Colonic mucosa (tissue), 4 donors: ENCODE results near the gene SLC18A3. TPM values are rescaled to one million over a fixed set of nuclear protein-coding genes. Genes with fewer than 3 reads are reported as not detected.

ENCODE experiments used
- DNase-seq: peaks from one replicate; pipeline ENCODE4 v3.0.0-alpha.2; 2020
- H3K27ac ChIP-seq: fragments of 200-600 bp; one replicate; pipeline ENCODE4 v1.8.0; 2021
- H3K27me3 ChIP-seq: fragments of 200-600 bp; one replicate; pipeline ENCODE4 v1.8.0; 2021
- H3K36me3 ChIP-seq: fragments of 200-600 bp; one replicate; pipeline ENCODE4 v1.8.0; 2021
- H3K4me1 ChIP-seq: fragments of 200-600 bp; one replicate; pipeline ENCODE4 v1.8.0; 2021; ENCODE audit warnings: mild to moderate bottlenecking
- H3K4me3 ChIP-seq: fragments of 200-600 bp; one replicate; pipeline ENCODE4 v1.8.0; 2021
- H3K9ac ChIP-seq, 2 donors: one replicate each; pipeline ENCODE4 v1.7.0; 2013; ENCODE audit warnings: control low read depth in 2 of 2, low read depth in 2 of 2, low read length in 2 of 2
- H3K9me3 ChIP-seq: fragments of 200-600 bp; one replicate; pipeline ENCODE4 v1.8.0; 2021
- intact Hi-C: fragments of 100-400 bp; cut with DNase I; formaldehyde crosslinking; loops from one replicate; pipeline ENCODE4 v1.14.1; 2022
- total RNA-seq, 2 donors: library from RNA; stranded (reverse); fragmentation: NEBNext Ultra II Directional in 1 of 2; extraction: Animal tissue kit (Norgen Biotek cat#: 25700) in 1 of 2; gene quantifications; one replicate each; pipeline ENCODE4 v1.2.1, GENCODE V29; 2021
- TF ChIP-seq, protein P1 (sequence below): fragments of 200-600 bp; IDR thresholded peaks from one replicate; pipeline ENCODE4 v1.8.0; 2022; ENCODE audit warnings: antibody characterized with exemption, mild to moderate bottlenecking
- donor health status: healthy.
- donor health status: DM: no; HTN: no; CAD: no.
- donor health status: DM: no; HTN: no; CAD: no.

The SLC18A3 gene
- total RNA-seq, 2 donors from 2014 or later: 0.42 TPM; not detected in 1

DNA sequence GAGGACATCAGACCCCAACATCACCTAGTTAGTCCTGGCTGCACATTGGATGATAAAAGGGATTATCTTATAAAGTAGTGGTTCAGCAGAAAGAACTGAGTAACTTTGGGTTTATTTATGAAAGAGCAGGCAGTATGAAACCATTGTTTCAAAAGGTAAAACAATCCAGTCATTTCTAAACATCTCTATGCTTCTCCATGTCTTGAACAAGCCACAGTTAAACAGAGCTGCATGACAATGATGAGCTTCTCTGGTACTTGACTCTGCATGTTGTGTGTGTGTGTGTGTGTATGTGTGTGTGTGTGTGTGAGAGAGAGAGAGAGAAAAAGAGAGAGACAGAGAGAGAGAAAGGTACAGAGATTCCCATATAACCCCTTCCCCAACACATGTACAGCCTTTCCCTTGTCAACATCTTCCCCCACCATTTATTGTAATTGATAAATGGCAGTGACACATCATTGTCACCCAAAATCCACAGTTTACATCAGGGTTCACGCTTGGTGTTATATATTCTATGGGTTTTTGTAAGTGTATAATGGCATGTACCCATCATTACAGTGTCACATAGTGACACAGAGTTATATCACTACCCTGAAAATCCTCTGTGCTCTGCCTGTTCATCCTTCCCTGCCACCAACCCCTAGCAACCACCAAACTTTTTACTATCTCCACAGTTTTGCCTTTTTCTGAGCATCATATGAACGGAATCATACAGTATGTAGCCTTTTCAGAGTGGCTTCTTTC is 32.8 kb upstream of the SLC18A3 start:
- Histone ChIP-seq H3K4me1 (no peaks in the 10 kb centered on the region), H3K27me3 (no peaks in the 10 kb centered on the region), H3K9ac (no peak overlapping the region), H3K9me3 (no peaks in the 10 kb centered on the region), H3K27ac (no peak overlapping the region), H3K36me3 (no peaks in the 10 kb centered on the region), H3K4me3 (no peak overlapping the region)
- DNase-seq: no peak
- intact Hi-C loops: no loop called here
- TF ChIP-seq, protein P1, sequence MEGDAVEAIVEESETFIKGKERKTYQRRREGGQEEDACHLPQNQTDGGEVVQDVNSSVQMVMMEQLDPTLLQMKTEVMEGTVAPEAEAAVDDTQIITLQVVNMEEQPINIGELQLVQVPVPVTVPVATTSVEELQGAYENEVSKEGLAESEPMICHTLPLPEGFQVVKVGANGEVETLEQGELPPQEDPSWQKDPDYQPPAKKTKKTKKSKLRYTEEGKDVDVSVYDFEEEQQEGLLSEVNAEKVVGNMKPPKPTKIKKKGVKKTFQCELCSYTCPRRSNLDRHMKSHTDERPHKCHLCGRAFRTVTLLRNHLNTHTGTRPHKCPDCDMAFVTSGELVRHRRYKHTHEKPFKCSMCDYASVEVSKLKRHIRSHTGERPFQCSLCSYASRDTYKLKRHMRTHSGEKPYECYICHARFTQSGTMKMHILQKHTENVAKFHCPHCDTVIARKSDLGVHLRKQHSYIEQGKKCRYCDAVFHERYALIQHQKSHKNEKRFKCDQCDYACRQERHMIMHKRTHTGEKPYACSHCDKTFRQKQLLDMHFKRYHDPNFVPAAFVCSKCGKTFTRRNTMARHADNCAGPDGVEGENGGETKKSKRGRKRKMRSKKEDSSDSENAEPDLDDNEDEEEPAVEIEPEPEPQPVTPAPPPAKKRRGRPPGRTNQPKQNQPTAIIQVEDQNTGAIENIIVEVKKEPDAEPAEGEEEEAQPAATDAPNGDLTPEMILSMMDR: no peak

DNA sequence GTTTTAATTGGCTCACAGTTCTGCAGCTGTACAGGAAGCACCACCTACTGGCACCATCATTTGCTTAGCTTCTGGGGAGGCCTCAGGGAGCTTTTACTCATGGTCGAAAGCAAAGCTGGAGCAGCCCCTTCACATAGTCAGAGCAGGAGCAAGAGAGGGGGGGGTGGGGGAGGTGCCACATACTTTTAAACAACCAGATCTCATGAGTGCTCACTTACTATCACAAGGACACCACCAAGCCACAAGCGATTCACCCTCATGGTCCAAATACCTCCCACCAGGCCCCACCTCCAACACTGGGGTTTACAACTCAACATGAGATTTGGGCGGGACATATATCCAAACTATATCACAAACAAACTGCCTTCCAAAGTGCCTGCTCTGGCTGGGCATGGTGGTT is 31.7 kb upstream of the SLC18A3 start:
- DNase-seq: no peak
- Histone ChIP-seq H3K9ac (no peak overlapping the region), H3K9me3 (no peaks in the 10 kb centered on the region), H3K27me3 (no peaks in the 10 kb centered on the region), H3K27ac (no peak overlapping the region), H3K4me3 (no peak overlapping the region), H3K4me1 (no peaks in the 10 kb centered on the region), H3K36me3 (no peaks in the 10 kb centered on the region)
- TF ChIP-seq, protein P1: no peak
- intact Hi-C loops: no loop called here

DNA sequence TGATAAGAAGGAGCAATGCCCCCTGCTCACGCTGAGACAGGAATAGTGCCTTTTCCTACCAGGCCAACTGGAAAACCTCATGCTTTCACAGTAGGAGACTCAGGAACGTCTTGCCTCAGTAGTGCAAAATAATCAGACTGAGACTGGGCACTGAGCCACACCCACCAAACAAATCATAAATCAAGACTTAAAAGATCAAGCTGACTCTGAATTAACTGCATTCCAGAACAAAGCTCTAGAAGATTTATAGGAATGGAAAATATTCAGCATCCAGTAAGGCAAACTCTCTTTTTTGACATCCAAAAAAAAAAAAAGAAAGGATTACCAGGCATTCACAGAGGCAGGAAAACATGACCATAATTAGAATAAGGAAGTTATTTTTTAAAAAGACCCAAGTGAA is 30.5 kb upstream of the SLC18A3 start:
- Histone ChIP-seq H3K27me3 (no peaks in the 10 kb centered on the region), H3K27ac (no peak overlapping the region)
- intact Hi-C loops: no loop called here

DNA sequence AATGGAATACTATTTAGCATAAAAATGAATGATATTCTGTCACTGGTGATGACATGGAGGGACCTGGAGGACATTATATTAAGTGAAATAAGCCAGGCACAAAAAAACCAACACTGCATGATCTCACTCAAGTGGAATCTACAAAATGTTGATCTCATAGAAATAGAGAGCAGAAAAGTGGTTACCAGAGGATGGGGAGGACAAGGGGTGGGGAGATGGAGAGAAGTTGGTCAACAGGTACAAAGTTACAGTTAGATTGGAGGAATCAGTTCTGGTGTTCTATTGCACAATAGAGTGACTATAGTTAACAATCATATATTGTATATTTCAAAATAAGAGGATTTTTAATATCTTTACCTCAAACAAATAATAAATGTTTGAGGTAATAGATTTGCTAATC is 24.7 kb upstream of the SLC18A3 start:
- no peak for DNase-seq
- Histone ChIP-seq H3K36me3 (no peaks in the 10 kb centered on the region), H3K27me3 (no peaks in the 10 kb centered on the region), H3K9ac (no peak overlapping the region), H3K9me3 (no peaks in the 10 kb centered on the region), H3K4me1 (no peaks in the 10 kb centered on the region), H3K4me3 (no peak overlapping the region), H3K27ac (no peak overlapping the region)
- TF ChIP-seq, protein P1: no peak
- intact Hi-C loops: no loop called here

More for the DNA sequence above, 30.5 kb upstream of the SLC18A3 start:
- TF ChIP-seq, protein P1: no peak
- DNase-seq: no peak
- Histone ChIP-seq H3K9me3 (no peaks in the 10 kb centered on the region), H3K4me1 (no peaks in the 10 kb centered on the region), H3K9ac (no peak overlapping the region), H3K4me3 (no peak overlapping the region), H3K36me3 (no peaks in the 10 kb centered on the region)

DNA sequence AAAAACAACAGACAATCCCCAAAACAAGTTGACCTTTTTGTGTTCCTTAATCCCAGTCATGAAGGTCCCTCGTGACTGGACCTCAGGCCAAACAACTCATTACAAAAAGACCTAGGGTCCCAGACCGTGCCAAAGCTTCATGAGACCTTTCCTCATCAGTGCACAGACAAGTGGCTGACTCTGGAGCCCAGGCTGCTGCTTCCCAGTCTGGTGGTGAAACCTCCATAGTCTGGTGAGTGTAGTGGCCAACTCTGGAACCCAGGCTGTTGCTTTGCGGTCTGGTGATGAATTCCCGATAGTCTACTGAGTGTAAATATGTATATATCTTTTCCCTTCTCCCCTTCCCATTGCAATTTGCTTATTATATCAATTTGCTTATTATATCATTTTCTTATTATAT is 22.1 kb upstream of the SLC18A3 start:
- no peak overlapping the region for H3K4me3 ChIP-seq
- TF ChIP-seq, protein P1: no peak
- no peak for DNase-seq

More for the DNA sequence above, 22.1 kb upstream of the SLC18A3 start:
- intact Hi-C loops: no loop called here
- Histone ChIP-seq H3K4me1 (no peaks in the 10 kb centered on the region), H3K9me3 (no peaks in the 10 kb centered on the region), H3K36me3 (no peaks in the 10 kb centered on the region), H3K27ac (no peak overlapping the region), H3K9ac (no peak overlapping the region), H3K27me3 (no peaks in the 10 kb centered on the region)
